Common myeloid progenitor, CD34-positive (primary cell): ENCODE results near the gene CPNE6.

Experiments used
- CTCF ChIA-PET: fragments of 350-600 bp; sonication (Branson Sonifier 250); formaldehyde crosslinking; loops from one replicate; lab custom pipeline; 2021; ENCODE audit warnings: antibody characterized with exemption; lab: Charles Lee
- POLR2A ChIA-PET: fragments of 350-600 bp; sonication (Branson Sonifier 250); formaldehyde crosslinking; loops from one replicate; lab custom pipeline; 2021; ENCODE audit warnings: antibody characterized with exemption; lab: Charles Lee
- DNase-seq, 3 donors: peaks; one replicate each; pipeline versions ENCODE4 v3.0.0 to v3.0.0-alpha.2; 2013
- H3K27ac ChIP-seq, 2 experiments: 1 replicate in 1 of 2; 2 replicates in 1 of 2; pipeline ENCODE4 v1.7.0; 2013; ENCODE audit warnings: inconsistent platforms in 2 of 2, low read length in 2 of 2, mild to moderate bottlenecking in 2 of 2, low read depth in 1 of 2, moderate library complexity in 1 of 2; ENCODE audit not compliant: severe bottlenecking in 2 of 2, insufficient read depth in 1 of 2, poor library complexity in 1 of 2
- H3K27me3 ChIP-seq, 5 experiments: replicated peaks in 2 of 5; 1 replicate in 3 of 5; 2 replicates in 2 of 5; pipeline versions ENCODE4 v1.6.1 to v1.7.0; 2013; ENCODE audit warnings: low read length in 4 of 5, mild to moderate bottlenecking in 2 of 5, moderate library complexity in 2 of 5, inconsistent platforms in 1 of 5; ENCODE audit not compliant: insufficient read depth in 5 of 5, control insufficient read depth in 4 of 5
- H3K36me3 ChIP-seq, 4 experiments: 1 replicate in 2 of 4; 2 replicates in 2 of 4; pipeline versions ENCODE4 v1.6.1 to v1.7.0; 2013; ENCODE audit warnings: low read length in 3 of 4, control low read depth in 1 of 4, mild to moderate bottlenecking in 1 of 4; ENCODE audit not compliant: control insufficient read depth in 4 of 4, insufficient read depth in 4 of 4
- H3K4me1 ChIP-seq, 4 experiments: 1 replicate in 3 of 4; 2 replicates in 1 of 4; pipeline versions ENCODE4 v1.6.1 to v1.7.1; 2013; ENCODE audit warnings: low read length in 3 of 4, mild to moderate bottlenecking in 3 of 4, control low read depth in 1 of 4, inconsistent platforms in 1 of 4, moderate library complexity in 1 of 4; ENCODE audit not compliant: control insufficient read depth in 4 of 4, insufficient read depth in 4 of 4; ENCODE audit errors: control extremely low read depth in 1 of 4
- H3K4me3 ChIP-seq, 7 experiments: 1 replicate in 4 of 7; 2 replicates in 3 of 7; pipeline versions ENCODE4 v1.5.1 to v1.7.0; 2013; ENCODE audit warnings: mild to moderate bottlenecking in 7 of 7, low read length in 6 of 7, moderate library complexity in 6 of 7, inconsistent platforms in 2 of 7, low read depth in 2 of 7, control low read depth in 1 of 7; ENCODE audit not compliant: insufficient read depth in 4 of 7, control insufficient read depth in 1 of 7; ENCODE audit errors: extremely low read depth in 1 of 7
- H3K9me3 ChIP-seq, 5 experiments: 1 replicate in 4 of 5; 2 replicates in 1 of 5; pipeline versions ENCODE4 v1.6.1 to v1.7.1; 2013; ENCODE audit warnings: low read length in 4 of 5, mild to moderate bottlenecking in 2 of 5, inconsistent platforms in 1 of 5, low read depth in 1 of 5, moderate library complexity in 1 of 5; ENCODE audit not compliant: control insufficient read depth in 4 of 5, insufficient read depth in 2 of 5; ENCODE audit errors: control extremely low read depth in 1 of 5
- WGBS: methylation state at CpG from one replicate; pipeline ENCODE4 v1.1.5; 2013; ENCODE audit not compliant: insufficient coverage; 5-methylcytosine and 5-hydroxymethylcytosine counted together

The CPNE6 gene

GRCh38 chr14:24122898-24123297 lies 51.5 kb downstream of the CPNE6 start:
- WGBS = 99% methylated on average over 7 of the region's 8 CpGs
- no peak overlapping the region for H3K27ac ChIP-seq
- DNase-seq = no peak
- ChIA-PET POLR2A (no interaction called here), CTCF (interaction anchor here (0.6 to 1.3 kb wide), 2 partner anchors 39 to 108 kb away, joined by 3 read pairs; partner anchors contain the start of gene IRF9)
- no peak overlapping the region for H3K4me3 ChIP-seq
- H3K9me3 ChIP-seq = no peaks in the 10 kb centered on the region
- H3K4me1 ChIP-seq = no peaks in the 10 kb centered on the region
- H3K27me3 ChIP-seq = no peaks in the 10 kb centered on the region
- peaks cover 19 to 65% (median 48%) of the 10 kb centered on the region in 4 experiments for H3K36me3 ChIP-seq

DNA sequence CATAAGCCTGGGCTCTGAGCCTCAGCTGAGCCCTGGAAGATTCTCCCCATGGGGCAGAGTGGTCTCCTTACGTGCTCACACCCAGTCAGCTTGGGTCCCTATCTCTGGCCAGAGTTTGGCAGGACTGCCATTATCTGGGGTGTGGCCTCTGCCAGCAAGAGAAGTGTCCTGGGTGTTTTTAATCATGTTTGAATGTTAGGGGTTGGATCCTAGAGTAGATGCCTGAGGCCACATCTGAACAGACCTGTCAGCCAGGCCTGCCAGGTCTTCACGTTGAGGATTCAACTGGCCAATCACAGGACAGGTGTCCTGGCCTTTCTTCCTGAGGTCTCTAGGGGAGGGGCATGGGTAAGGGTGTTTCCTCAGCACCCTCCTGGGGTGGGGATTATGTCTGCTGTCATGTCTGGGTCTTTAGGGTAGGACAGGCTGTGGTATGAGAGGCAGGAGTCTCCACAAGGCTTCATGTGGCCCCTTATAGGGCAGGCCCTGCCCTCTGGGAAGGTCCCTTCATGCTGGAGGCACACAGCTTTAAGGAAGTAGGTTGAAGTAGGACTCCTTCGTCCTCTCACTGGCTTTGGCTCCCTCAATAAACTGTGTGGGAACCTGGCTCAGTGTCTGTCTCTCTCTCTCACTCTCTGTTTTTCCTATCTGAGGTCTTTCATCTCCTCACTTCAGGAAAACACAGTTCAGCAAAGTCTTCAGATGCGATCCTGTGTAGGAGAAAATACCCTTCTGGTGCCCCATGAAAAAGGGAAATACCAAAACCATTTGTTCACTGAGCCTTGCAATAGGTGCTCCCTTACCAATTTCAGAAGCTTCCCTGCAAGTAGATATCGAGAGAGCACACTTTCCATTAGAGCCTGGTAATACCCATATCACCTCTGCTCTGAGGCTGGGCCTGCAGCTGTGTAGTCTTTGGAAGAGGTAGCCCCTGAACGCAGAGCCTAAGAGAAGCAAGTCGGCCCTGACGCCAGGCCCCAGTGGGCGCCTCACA lies 52.4 kb downstream of the CPNE6 start:
- ChIA-PET POLR2A (interaction anchor here (1.8 kb wide), 1 partner anchor 8 kb away, joined by 5 read pairs; no protein-coding TSS in a partner anchor), CTCF (interaction anchor here (0.6 to 1.3 kb wide), 4 partner anchors 10 to 107 kb away, joined by 3 read pairs; partner anchors contain the start of gene IRF9)
- WGBS = 92% methylated on average over 7 of the region's 9 CpGs
- Histone ChIP-seq H3K27ac (peak overlapping the region in 1 of 2 experiments; percentile 14), H3K27me3 (no peaks in the 10 kb centered on the region), H3K36me3 (peaks cover 13 to 56% (median 41%) of the 10 kb centered on the region in 4 experiments), H3K4me3 (no peak overlapping the region), H3K9me3 (no peaks in the 10 kb centered on the region), H3K4me1 (no peaks in the 10 kb centered on the region)
- DNase-seq = no peak

GRCh38 chr14:24126939-24127338 lies 55.6 kb downstream of the CPNE6 start:
- Histone ChIP-seq H3K9me3 (no peaks in the 10 kb centered on the region), H3K4me3 (no peak overlapping the region), H3K36me3 (peaks cover 8 to 27% (median 17%) of the 10 kb centered on the region in 4 experiments), H3K4me1 (peaks cover 0 to 9% (median 4%) of the 10 kb centered on the region in 4 experiments), H3K27me3 (no peaks in the 10 kb centered on the region), H3K27ac (no peak overlapping the region)
- no peak for DNase-seq
- ChIA-PET CTCF (interaction anchor here (1.2 to 3.1 kb wide), 5 partner anchors 8 to 58 kb away, joined by 4 to 18 read pairs (median 5); partner anchors contain the start of genes DCAF11 and NRL), POLR2A (interaction anchor here (1.2 kb wide), 1 partner anchor 12 kb away, joined by 7 read pairs; the partner anchor contains the start of genes DCAF11 and NRL)

GRCh38 chr14:24127673-24128072 lies 56.3 kb downstream of the CPNE6 start:
- Histone ChIP-seq H3K9me3 (no peaks in the 10 kb centered on the region), H3K27ac (no peak overlapping the region), H3K4me3 (no peak overlapping the region), H3K4me1 (peaks cover 0 to 16% (median 10%) of the 10 kb centered on the region in 4 experiments), H3K27me3 (no peaks in the 10 kb centered on the region), H3K36me3 (peaks cover 7 to 19% (median 14%) of the 10 kb centered on the region in 4 experiments)
- WGBS = 100% methylated on average over 2 of the region's 2 CpGs
- ChIA-PET CTCF (interaction anchor here (1.2 to 3.1 kb wide), 4 partner anchors 9 to 33 kb away, joined by 5 to 18 read pairs (median 8); partner anchors contain the start of genes DCAF11 and NRL), POLR2A (no interaction called here)
- no peak for DNase-seq
